ENCODE results near the gene QSOX1.

- TF ChIP-seq POLR2AphosphoS5 (IDR thresholded peaks at IDR 0.05; ENCODE audit: insufficient read depth, low read depth, low read length) = no peak
- no peak for TF ChIP-seq EZH2 (IDR thresholded peaks at IDR 0.05; ENCODE audit: borderline replicate concordance, low read depth, low read length, severe bottlenecking)
Observed at GRCh38 chr1:180211860-180212229, 57.2 kb downstream of the QSOX1 start.

Data from endothelial cell of umbilical vein (primary cell).